Brain microvascular endothelial cell (primary cell): ENCODE results near the gene NOTCH3.

Experiments
- DNase-seq: peaks from one replicate; pipeline ENCODE4 v3.0.0-alpha.2; 2020
- H3K27ac ChIP-seq: fragments of 250-450 bp; sonication (Bioruptor Pico); 2 replicates; pipeline ENCODE4 v1.5.1; 2020; ENCODE audit warnings: mild to moderate bottlenecking, moderate library complexity
- H3K27me3 ChIP-seq: fragments of 250-450 bp; sonication (Bioruptor Pico); replicated peaks from 2 replicates; pipeline ENCODE4 v1.5.1; 2020; ENCODE audit warnings: mild to moderate bottlenecking
- H3K36me3 ChIP-seq: fragments of 250-450 bp; sonication (Bioruptor Pico); replicated peaks from 2 replicates; pipeline ENCODE4 v1.5.1; 2020; ENCODE audit warnings: mild to moderate bottlenecking
- H3K4me3 ChIP-seq: 2 replicates; pipeline ENCODE4 v1.5.1; 2011; ENCODE audit warnings: low read depth, mild to moderate bottlenecking, control low read depth, low read length, moderate library complexity
- in situ Hi-C: cut with HindIII; loops from 2 replicates; pipeline ENCODE4 v1.10.0; 2017; ENCODE audit warnings: low sequenced_read_pairs, low pct_ligation_motif_present
- TF ChIP-seq, protein P1 (sequence below): IDR thresholded peaks from 2 replicates; pipeline ENCODE4 v1.5.1; 2011; ENCODE audit warnings: low read depth, mild to moderate bottlenecking, moderate library complexity, low read length, control low read depth, inconsistent platforms; ENCODE audit errors: missing control alignments

The NOTCH3 gene

DNA sequence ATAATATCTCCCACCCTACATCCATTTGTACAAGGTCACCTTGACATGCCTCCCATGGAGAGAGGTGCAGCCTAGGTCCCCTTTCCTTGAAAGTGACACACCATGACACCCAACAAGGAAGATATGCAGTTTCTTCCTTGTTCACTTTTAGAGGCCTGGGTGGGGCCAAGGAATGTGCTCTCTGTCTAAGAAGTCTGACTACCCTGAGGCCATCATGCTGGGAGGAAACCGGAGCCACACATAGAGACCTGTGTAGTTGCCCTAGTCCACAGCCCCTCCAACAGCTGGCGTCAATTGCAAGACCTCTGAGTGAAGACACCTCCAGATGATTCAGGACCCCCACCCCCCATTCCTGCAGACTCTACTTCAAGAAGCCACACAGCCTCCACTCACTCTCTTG lies 82.5 kb downstream of the NOTCH3 start:
- in situ Hi-C loops: no loop called here
- peaks cover 61% of the 10 kb centered on the region for H3K36me3 ChIP-seq
- TF ChIP-seq, protein P1, sequence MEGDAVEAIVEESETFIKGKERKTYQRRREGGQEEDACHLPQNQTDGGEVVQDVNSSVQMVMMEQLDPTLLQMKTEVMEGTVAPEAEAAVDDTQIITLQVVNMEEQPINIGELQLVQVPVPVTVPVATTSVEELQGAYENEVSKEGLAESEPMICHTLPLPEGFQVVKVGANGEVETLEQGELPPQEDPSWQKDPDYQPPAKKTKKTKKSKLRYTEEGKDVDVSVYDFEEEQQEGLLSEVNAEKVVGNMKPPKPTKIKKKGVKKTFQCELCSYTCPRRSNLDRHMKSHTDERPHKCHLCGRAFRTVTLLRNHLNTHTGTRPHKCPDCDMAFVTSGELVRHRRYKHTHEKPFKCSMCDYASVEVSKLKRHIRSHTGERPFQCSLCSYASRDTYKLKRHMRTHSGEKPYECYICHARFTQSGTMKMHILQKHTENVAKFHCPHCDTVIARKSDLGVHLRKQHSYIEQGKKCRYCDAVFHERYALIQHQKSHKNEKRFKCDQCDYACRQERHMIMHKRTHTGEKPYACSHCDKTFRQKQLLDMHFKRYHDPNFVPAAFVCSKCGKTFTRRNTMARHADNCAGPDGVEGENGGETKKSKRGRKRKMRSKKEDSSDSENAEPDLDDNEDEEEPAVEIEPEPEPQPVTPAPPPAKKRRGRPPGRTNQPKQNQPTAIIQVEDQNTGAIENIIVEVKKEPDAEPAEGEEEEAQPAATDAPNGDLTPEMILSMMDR: no peak
- DNase-seq: no peak
- H3K27ac ChIP-seq: no peak overlapping the region
- H3K4me3 ChIP-seq: no peak overlapping the region
- H3K27me3 ChIP-seq: no peaks in the 10 kb centered on the region

DNA sequence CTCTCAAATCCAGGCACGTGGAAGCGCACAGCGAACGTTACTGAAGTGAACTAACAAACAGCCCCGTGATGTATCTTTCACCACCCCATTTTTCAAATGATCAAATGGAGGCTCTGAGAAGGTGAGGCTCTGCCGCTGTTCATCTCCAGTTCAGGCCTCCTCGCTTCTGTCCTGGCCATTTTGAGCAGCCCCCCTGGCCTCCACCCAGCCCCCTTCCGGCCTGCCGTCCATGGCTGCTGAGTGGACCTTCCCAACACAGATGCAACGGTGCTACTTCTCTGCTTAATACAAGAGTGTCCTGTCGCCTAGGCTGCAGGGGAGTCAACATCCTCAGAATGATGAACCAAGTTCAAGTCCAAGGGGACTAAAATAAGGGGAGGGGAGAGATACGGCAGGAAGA lies 83.9 kb downstream of the NOTCH3 start:
- no peak for DNase-seq
- Histone ChIP-seq H3K27ac (no peak overlapping the region), H3K27me3 (no peaks in the 10 kb centered on the region), H3K4me3 (no peak overlapping the region), H3K36me3 (peaks cover 71% of the 10 kb centered on the region)
- TF ChIP-seq, protein P1: no peak
- in situ Hi-C loops: no loop called here

DNA sequence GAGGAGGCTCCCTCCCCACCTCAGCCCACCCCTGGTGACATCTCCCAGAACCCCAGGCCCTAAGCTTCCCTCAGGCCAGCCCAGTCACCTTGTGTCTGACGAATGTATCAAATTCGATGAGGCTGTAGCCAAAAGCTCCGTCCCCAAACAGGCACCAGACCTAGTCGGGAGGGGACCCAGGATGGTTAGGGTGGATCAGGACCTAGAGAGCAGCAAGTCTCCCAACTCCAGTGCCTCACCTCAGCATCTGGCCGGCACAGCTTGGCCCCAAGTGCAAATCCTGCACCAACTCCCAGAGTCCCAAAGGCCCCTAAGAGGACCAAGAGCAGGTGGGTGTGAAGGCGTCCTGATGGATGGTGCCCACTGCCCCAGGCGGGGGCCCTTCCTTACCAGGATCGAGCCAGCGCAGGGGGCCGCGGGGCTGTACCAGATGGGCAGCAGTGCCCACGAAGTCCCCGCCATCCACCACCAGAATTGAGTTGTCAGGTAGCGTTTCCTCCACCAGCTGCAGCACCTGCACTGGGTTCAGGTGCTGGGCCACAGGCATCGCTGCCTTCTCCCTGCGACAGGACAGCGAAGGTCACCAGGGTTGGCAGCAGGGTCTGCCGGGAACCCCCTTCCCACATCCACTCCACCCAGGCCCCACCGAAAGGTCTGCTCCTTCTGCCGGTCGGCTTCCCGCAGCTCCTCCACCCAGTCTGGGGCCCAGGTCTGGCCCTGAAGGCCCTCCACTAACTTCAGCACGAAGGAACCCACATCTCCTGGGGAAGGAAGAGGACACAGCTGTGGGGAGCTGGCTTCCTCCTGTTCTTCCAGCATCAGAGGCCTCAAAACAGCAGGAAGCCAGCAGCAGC lies 84.8 kb downstream of the NOTCH3 start:
- TF ChIP-seq, protein P1: no peak
- Histone ChIP-seq H3K27me3 (no peaks in the 10 kb centered on the region), H3K36me3 (peaks cover 79% of the 10 kb centered on the region), H3K27ac (no peak overlapping the region), H3K4me3 (no peak overlapping the region)
- in situ Hi-C loops: no loop called here
- DNase-seq: no peak

DNA sequence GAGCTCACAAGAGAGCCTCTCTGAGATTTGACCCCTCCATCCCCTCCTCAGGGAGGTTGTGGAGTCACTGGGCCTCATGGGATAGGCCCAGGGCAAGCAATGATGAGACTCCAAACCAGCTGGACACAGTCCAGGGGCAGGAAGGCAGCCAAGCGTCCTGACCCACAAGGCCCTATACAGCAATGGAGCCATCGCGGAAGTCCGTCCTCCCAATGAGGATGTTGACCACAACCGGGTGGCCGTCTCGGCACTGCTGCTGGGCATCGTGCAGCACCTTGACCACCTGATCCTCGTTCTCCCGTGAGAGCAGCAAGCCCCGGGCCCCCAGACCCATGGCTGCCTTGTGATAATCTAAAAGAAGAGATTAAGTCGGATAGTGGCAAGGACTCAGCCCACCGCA lies 85.7 kb downstream of the NOTCH3 start:
- Histone ChIP-seq H3K36me3 (peaks cover 85% of the 10 kb centered on the region), H3K27ac (no peak overlapping the region), H3K4me3 (no peak overlapping the region), H3K27me3 (no peaks in the 10 kb centered on the region)
- peak; percentile 35 for DNase-seq
- TF ChIP-seq, protein P1: no peak
- in situ Hi-C loops: no loop called here

DNA sequence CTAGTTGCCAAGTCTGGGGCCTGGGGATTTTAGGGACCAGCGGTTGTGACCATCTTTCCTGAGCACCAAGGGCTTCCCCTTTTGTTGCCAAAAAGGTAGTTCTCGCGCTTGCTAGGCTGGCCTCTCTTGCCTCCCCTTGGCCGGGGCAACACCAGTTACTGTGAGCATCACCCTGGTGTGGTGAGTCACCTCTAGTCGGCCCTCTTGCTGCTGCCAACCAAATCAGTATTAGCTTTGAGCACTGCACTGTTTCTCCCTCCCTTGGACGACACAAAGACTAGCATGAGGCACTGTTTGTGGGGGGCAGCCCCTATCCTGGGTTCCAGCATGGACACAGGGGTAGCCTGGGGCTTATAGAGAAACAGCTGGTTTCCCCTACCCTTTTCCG lies 86.6 kb downstream of the NOTCH3 start:
- peaks cover 83% of the 10 kb centered on the region for H3K36me3 ChIP-seq
- no peaks in the 10 kb centered on the region for H3K27me3 ChIP-seq
- no peak overlapping the region for H3K27ac ChIP-seq
- H3K4me3 ChIP-seq: no peak overlapping the region
- in situ Hi-C loops: no loop called here
- TF ChIP-seq, protein P1: no peak
- DNase-seq: peak; percentile 58
